HG02973 (cell line): Measurements from ENCODE around the gene KLK6.

Experiments used
- ATAC-seq: cut with Tn5 transposase; IDR thresholded peaks from one replicate; pipeline ENCODE4 v1.9.1; 2021; ENCODE audit warnings: moderate library complexity; ENCODE audit not compliant: unreplicated experiment

The KLK6 gene

GRCh38 chr19:50969413-50969760 is at the start of gene KLK6:
Gene KLK6 (minus strand): TSS chr19:50969591. CDS start chr19:50968104, 1,487 bp downstream.
- no peak for ATAC-seq

GRCh38 chr19:51018745-51019543 is 49.6 kb upstream of the KLK6 start:
- ATAC-seq = no peak

DNA sequence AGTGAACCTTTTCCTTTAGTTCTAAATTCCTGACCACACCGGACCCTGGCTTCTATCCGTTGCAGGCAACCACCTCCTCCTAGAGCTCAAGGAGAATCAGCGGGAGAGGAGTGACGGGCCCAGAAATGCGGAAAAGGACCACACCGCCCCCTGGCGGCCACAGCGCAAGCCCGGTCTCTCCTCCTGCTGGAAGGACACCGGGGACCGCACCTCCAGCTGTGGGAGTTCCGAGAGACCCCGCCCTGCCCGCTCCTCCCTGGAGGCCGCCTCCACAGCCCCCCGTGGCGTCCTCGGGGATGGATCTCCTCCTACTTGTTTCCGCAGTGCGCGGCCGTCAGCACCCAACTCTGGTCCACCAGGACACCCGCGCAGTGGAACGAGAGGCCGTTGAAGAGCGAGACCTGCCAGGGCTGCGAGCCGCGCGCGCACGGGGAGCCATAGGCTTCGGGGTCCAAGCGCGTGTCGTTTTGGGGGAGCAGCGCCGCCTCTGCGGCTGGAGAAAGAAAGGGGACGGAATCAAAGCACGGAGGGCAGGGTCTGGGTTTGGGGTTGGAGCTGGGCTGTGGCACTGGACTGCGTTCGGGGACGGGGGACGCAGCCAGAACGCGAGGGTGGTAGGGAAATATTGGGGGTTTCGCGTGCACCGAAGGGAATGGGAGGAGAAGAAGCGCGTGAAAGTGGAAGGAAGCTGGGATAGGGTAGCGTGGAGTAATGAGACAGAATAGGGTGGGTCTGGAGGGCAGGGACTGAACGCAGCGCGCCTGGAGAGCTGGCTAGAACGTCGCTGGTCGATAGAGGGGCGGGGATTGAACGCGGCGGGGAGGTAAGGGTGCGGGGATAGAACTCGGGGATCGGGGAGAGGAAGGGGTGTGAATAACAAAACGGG is 47.6 kb upstream of the KLK6 start:
- no peak for ATAC-seq

GRCh38 chr19:51015691-51016267 is 46.4 kb upstream of the KLK6 start:
- no peak for ATAC-seq

GRCh38 chr19:51014242-51014641 is 44.9 kb upstream of the KLK6 start:
- ATAC-seq = no peak

DNA sequence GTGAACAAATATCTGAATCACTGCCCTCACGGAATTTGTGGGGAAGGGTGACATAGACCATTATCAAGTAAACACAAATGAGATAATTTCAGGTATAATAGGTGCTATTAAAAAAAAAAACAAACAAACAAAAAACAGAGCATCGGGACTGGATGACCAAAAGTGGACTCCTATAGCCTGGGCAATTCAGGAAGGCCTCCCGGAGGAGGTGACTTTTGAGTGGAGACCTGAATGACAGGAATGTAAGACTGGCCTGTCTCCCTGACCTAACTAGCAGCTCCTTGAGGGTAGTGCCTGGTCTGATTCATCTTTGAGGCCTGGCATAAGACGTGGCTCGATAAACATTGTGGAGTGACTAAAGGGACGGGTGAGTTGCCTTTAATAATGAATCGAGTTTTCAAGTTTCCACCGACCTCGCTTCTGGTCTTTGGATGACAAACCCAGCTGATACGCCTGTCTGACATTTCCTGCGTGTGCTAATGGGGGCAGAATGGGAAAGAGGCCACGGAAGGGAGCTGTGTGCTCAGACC is 43.3 kb upstream of the KLK6 start:
- ATAC-seq = no peak

DNA sequence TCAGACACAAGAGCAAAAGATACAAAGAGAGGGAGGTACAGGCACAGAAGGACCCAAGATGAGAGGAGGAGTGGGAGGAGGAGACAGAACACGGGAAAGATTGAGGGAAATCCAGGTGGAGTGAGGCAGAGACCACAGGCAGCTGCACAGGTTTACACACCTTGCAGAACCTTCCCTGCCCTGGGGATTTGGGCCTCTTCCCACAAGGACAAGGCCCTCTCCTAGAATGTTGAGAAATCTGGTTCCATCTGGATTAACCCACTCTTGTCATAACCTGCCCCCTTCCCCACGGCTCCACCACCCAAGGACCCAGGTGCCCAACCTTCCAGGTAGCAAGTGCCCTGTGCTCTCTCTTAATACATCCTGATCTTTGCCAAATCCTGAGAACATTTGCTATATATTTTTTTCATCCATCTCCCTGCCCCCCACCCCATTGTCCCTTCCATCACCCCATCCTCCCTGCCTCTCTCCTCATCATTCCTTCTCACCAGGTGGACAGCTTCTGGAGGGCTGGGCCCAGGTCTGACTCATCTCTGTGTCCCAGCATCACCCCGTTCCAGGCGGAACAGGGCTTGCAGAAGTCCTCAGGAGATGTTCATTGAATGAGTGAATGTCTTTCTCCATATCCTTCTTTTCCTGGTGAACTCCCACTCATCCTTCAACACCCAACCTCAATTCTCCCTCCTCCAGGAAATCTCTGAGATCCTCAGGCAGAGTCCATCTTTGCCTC is 40.8 kb upstream of the KLK6 start:
- ATAC-seq = no peak

DNA sequence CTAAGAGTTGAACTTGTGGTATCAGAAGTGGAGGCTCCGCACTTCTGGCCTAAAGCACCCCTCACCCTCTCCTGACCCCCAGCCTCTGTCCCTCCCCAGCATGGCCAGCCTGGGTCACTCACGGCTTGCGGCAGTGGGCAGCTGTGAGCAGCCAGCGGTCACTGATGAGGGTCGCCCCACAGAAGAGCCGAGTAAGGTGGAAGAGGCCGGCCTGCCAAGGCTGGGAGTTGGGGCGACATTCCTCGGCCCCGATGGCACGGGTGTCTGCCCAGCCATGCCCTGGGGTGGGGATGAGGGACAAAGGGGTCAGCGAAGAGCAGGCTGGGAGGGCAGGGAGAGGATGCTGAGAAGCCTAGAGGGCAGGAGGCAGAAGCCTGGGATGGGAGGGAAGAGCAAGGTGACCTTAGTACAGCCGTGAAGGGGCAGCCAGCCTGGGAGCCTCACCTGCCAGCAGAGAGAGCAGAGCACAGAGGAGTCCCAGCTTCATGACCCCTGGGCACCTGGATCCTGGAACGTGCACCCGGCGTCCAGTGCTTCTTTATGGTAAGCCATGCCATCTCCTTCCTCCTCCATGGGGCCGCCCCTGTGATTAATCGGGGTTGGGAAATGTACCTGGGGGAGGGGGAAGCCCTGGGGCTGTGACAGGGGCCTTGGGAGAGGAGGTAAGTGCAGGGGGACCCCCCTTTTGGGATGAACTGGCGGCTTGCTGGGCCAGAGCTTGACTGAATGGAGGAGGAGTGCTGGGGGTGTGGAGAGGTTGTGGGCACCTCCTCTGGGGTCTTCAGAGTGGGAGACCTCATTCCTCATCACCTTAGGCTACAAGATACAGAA is 39.9 kb upstream of the KLK6 start:
- no peak for ATAC-seq

DNA sequence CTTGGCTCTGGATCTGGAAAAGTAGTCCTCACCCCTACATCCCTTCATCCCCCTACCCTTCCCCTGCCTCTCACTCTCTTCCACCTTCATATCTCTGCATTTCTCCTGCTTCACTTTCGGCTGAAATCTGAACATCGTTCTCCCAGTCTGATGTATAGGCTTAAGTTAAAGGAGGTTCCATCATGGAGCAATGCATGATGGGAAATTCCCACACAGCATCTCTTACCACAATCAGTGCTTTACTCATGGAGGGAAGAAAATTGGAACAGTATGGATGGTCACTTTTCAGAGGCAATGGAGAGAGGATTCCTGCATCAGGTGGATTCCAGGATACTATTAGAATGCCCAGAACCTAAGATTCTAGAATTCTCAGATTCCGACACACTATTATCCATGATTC is 38.1 kb upstream of the KLK6 start:
- ATAC-seq = no peak

- no peak for ATAC-seq
Observed at GRCh38 chr19:51006406-51006805, 37.0 kb upstream of the KLK6 start.

- no peak for ATAC-seq
Observed at GRCh38 chr19:51005248-51005647, 35.9 kb upstream of the KLK6 start.

DNA sequence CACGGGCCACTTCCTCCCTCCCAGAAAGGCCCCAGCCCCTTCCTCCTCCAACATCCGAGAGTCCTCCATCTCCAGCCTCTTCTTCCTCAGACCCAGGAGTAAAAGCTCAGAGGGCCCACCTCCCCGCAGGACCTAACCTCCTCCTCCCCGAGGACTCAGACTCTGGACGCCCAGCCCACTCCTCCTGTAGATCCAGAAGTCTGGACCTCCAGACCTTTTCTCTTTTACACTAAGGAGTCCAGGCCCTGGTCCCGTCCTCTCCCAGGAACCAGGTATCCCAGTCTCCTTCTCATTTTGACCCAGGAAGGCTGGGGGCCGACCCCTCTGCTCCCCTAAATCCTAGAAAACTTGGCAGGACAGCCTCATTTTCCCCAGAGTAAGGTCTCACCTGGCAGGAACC is 33.9 kb upstream of the KLK6 start:
- no peak for ATAC-seq

- no peak for ATAC-seq
Observed at GRCh38 chr19:51002542-51003311, 33.3 kb upstream of the KLK6 start.

DNA sequence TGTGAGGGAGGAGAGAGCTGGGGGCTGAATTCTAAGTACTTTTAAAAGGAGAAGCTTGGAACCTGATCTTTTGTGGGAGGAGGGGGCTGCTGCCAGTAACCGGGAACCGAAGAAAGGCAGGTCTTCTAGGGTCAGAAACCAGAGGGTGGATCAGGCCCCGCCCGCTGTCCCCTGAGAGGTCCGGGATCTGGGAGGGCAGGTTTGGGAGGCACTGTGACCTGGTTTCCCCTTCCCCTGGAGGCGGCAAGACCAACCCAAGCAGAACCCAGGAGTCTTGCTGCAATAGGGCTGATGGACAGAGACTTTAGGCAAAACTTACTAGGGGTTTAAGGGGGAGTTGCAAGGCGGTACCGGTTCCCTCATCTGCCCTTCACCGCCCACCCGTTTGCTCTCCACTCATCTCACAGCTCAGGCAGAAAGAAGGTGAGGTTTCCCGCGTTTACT is 32.7 kb upstream of the KLK6 start:
- ATAC-seq = no peak

- ATAC-seq = no peak
Observed at GRCh38 chr19:51001515-51001914, 32.1 kb upstream of the KLK6 start, which contains the start of gene KLK8. Gene KLK8 (minus strand): TSS chr19:51001604. CDS start chr19:51001167, 437 bp downstream.

DNA sequence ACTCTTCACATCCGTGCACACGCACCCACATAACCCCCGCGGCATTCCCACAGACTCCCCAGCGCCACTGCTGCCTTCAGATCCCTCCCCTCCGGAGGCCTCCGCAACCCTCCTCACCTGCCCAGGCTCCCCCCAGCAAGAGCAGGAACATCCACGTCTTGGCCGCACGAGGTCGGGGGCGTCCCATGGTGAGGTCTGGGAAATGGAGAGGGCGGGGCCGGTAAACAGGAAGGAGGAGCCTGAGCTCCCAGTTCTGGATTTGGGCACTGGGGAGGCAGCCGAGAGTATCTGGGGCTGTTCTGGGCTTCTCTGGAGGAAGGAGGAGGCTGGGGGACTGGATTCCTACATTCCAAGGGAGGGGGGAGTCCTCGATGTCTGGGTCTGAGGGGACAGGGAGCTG is 31.6 kb upstream of the KLK6 start:
- no peak for ATAC-seq

DNA sequence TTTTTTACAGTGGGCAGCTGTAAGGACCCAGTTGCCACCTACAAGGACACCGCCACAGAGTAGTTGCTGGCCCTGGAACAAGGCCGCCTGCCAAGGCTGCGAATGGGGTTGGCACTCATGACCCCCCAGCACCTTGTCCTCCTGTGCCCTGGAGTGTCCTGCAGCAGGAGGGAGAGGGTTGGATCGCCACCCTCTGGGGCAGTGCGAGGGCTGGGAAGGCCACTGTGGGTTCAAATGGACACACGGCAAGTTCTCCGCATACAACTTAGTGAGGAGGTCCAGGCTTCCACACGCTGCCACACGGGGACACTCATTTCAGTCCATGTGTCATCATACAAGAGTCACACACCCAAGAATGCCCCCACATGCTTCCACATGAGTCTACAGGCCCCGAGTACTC is 31.0 kb upstream of the KLK6 start:
- ATAC-seq = no peak

DNA sequence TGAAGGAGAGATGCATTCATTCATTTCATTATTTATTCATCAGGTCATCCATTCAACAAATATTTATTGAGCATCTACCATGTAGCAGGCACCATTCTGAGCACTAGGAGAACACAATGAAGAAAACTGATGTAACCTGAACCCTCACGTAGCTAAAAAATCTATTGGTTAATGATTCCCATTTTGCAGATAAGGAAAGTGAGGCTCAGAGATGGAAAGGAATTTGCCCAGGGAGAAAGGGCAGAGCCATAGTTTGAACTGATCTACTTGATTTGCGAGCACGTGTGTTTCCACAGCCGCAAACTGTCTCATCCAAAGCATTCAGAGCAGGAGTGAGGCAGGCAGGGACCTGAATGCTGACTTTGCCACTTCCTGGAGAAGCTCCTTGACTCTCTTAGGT is 29.3 kb upstream of the KLK6 start:
- ATAC-seq = no peak

- no peak for ATAC-seq
Observed at GRCh38 chr19:50998061-50998460, 28.7 kb upstream of the KLK6 start.
